ENCODE results near the gene COA8. TPM values are rescaled to one million over a fixed set of nuclear protein-coding genes. Genes with fewer than 3 reads are reported as not detected.

Gene COA8
- total and polyA plus RNA-seq, 7 donors, result 33.9 to 67.3 (median 38.2) TPM

DNA sequence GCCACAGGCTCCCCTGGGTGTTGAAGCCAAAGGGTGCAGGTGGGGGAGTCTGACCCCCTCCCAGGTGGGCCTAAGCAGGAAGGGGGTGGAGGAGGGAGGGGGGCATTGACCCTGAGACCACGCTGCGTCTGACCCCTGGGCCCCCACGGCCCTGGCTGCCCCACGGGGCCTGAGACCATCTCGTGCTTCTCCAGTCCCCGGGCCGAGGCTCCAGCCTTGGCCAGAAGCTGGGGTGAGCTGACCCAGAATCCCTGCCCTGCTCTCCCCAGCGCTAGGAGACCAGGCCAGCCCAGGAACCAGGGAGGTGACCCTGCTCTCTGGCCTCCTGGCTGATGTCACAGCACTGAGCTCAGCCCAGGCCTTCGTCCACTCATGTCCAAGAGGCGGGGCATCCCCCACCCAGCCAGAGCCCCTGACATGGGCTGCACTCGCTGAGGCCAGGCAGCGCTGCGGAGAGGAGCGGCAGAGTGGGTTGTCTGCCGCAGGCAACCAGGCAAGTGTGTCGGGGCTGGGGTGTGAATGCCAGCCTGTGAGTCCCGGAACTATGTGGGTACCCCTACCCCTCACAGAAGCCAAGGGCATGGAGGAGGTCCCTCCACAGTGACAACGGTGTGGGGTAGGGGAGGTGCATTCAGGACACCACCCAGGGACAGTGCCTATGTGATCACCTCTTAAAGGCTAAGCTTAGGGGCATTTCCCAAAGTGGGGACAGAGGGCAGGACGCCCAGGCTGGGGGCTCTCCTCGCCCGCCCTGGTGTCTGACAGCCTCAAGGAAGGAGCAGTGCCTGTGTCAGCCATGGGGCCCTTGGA, 27.5 kb upstream of the COA8 start:
- TF ChIP-seq, protein P1, sequence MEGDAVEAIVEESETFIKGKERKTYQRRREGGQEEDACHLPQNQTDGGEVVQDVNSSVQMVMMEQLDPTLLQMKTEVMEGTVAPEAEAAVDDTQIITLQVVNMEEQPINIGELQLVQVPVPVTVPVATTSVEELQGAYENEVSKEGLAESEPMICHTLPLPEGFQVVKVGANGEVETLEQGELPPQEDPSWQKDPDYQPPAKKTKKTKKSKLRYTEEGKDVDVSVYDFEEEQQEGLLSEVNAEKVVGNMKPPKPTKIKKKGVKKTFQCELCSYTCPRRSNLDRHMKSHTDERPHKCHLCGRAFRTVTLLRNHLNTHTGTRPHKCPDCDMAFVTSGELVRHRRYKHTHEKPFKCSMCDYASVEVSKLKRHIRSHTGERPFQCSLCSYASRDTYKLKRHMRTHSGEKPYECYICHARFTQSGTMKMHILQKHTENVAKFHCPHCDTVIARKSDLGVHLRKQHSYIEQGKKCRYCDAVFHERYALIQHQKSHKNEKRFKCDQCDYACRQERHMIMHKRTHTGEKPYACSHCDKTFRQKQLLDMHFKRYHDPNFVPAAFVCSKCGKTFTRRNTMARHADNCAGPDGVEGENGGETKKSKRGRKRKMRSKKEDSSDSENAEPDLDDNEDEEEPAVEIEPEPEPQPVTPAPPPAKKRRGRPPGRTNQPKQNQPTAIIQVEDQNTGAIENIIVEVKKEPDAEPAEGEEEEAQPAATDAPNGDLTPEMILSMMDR (IDR thresholded peaks at IDR 0.05), result no peak
- TF ChIP-seq POLR2AphosphoS5 (IDR thresholded peaks at IDR 0.05), result peak in 3 of 4 donors; percentile 8 to 41 (median 12)
- TF ChIP-seq POLR2A (IDR thresholded peaks at IDR 0.05), result no peak
- peak; percentile 77 for DNase-seq
- Histone ChIP-seq H3K9me3 (no peaks in the 10 kb centered on the region), H3K27me3 (no peaks in the 10 kb centered on the region), H3K36me3 (peaks cover 0 to 11% (median 3%) of the 10 kb centered on the region in 4 donors), H3K27ac (peak overlapping the region; percentile 92 to 98 (median 94)), H3K4me3 (peak overlapping the region in 1 of 4 donors; percentile 30), H3K4me1 (peaks cover 0 to 97% (median 91%) of the 10 kb centered on the region in 4 donors)
- 90% methylated on average over 21 of the region's 21 CpGs for WGBS, 2 donors
- intact Hi-C loops (cut with DNase I), result no loop called here

DNA sequence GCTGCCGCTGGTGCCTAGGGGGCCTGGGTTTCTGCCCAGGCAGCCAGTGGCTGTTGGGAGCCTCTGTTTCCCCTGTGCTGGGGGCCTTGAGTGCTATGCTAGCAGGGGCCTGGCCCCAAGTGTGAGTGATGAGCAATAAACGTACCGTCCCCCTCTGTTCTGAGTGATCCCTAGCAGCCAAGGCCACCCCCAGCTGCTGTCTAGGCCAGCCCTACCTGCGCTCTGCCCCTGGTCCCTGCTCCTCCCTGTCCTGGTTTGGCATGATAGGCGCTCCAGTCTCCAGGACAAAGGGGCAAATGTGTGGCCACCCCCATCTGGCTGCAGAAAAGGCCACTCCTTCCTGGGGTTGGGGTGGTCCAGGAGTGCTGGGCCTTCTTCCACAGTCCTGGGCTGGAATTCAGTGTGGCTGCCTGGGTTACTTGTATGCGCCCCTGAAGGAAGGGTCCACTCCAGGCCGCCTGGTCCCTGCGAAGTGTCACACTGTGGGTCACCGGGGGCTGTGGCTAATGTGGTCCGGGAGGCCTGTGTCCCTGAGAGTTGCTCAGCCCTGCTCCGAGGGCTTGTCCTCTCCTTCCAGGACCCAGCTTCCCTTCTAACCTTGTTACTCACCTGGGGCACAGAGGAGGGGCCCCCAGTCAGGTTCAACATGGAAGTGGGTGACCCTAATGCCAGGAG, 26.7 kb upstream of the COA8 start:
- TF ChIP-seq, protein P1 (IDR thresholded peaks at IDR 0.05), result no peak
- TF ChIP-seq POLR2A (IDR thresholded peaks at IDR 0.05) (no peak), EP300 (IDR thresholded peaks at IDR 0.05) (no peak), POLR2AphosphoS5 (IDR thresholded peaks at IDR 0.05) (no peak)
- H3K4me3 ChIP-seq, result peak overlapping the region in 1 of 4 donors; percentile 30
- peaks cover 0 to 6% (median 0%) of the 10 kb centered on the region in 4 donors for H3K36me3 ChIP-seq
- H3K4me1 ChIP-seq, result peaks cover 0 to 97% (median 91%) of the 10 kb centered on the region in 4 donors
- WGBS, 2 donors, result 88 to 92% methylated on average over 11 of the region's 11 CpGs
- peak; percentile 68 for DNase-seq
- peak overlapping the region; percentile 92 to 98 (median 94) for H3K27ac ChIP-seq
- H3K9me3 ChIP-seq, result no peaks in the 10 kb centered on the region
- H3K27me3 ChIP-seq, result no peaks in the 10 kb centered on the region
- intact Hi-C loops (cut with DNase I), result no loop called here

DNA sequence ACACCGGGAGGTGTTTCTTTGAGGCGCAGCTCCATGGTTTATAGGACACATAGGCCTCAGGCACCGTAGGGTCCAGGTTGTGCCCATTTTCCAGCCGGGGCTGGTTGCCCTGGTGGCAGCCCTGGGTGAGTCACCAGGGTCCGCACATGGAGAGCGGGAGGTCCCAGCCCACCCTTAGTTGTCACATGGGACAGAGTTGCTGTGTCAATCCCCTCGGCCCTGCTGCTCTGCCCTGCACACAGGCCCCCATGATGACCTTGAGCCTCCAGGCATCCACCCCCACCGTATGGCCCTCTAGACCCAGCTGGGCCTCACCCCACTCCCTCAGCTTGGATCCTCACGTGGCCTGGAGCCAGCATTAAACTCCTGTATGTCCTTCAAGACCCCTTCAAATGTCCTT, 26.1 kb upstream of the COA8 start:
- WGBS, 2 donors, result 78 to 87% methylated on average over 9 of the region's 9 CpGs
- no peak for TF ChIP-seq POLR2A (IDR thresholded peaks at IDR 0.05)
- TF ChIP-seq POLR2AphosphoS5 (IDR thresholded peaks at IDR 0.05), result no peak
- TF ChIP-seq, protein P1 (IDR thresholded peaks at IDR 0.05), result no peak
- TF ChIP-seq EP300 (IDR thresholded peaks at IDR 0.05), result no peak
- no peaks in the 10 kb centered on the region for H3K27me3 ChIP-seq
- H3K9me3 ChIP-seq, result no peaks in the 10 kb centered on the region
- peak; percentile 67 for DNase-seq
- H3K4me3 ChIP-seq, result no peak overlapping the region
- peaks cover 0 to 97% (median 91%) of the 10 kb centered on the region in 4 donors for H3K4me1 ChIP-seq
- peaks cover 0 to 6% (median 0%) of the 10 kb centered on the region in 4 donors for H3K36me3 ChIP-seq
- intact Hi-C loops (cut with DNase I), result no loop called here
- peak overlapping the region; percentile 92 to 98 (median 94) for H3K27ac ChIP-seq

DNA sequence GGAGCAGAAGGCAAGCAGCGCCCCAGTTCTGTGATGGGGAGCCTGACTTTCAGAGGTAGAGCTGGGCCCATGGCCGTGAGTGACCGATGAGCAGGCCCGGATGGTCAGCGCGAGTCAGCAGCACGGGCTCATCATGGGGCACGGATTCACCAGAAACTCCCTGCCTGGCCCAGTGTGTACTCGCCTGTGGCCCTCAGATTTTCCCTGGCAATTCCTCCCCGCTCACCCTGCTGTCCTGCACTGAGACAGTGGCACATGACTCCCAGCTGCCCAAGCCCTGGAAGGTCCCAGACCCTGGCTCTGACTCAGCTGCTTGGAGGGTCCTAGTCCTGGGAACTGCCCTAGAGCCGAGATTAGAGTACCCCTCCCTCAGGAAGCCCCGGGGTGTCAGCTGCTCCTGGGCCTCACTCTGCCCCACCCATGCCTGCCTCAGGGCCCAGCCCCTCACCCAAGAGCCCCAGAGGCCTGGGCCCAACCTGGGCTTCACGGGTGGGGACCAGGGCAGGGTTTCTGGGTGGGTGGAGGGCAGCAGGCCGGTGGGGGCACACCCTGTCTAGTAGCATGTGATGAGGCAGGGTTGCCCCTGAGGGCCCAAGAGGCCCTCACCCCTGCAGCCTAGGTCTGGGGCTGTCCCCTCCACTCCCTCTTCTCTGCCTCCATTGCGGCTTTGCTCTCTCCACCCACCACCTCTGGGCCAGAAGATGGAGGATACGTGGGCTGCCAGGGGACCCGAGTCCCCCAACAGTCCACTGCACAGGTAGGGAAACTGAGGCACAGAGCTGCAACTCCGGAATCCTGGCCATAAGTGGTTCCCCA, 25.4 kb upstream of the COA8 start:
- no peak for TF ChIP-seq POLR2AphosphoS5 (IDR thresholded peaks at IDR 0.05)
- TF ChIP-seq POLR2A (IDR thresholded peaks at IDR 0.05), result no peak
- TF ChIP-seq, protein P1 (IDR thresholded peaks at IDR 0.05), result no peak
- no peak for TF ChIP-seq EP300 (IDR thresholded peaks at IDR 0.05)
- intact Hi-C loops (cut with DNase I), result no loop called here
- Histone ChIP-seq H3K36me3 (peaks cover 0 to 6% (median 0%) of the 10 kb centered on the region in 4 donors), H3K27ac (peak overlapping the region; percentile 92 to 98 (median 94)), H3K4me3 (no peak overlapping the region), H3K9me3 (no peaks in the 10 kb centered on the region), H3K4me1 (peaks cover 0 to 97% (median 91%) of the 10 kb centered on the region in 4 donors), H3K27me3 (no peaks in the 10 kb centered on the region)
- 69 to 74% methylated on average over 18 of the region's 18 CpGs for WGBS, 2 donors
- peak; percentile 64 for DNase-seq

Measured in sigmoid colon (tissue), 7 donors.